SK-N-SH (cell line): Measurements from ENCODE around the gene MPHOSPH8. TPM values are rescaled to one million over a fixed set of nuclear protein-coding genes. Genes with fewer than 3 reads are reported as not detected.

Experiments
- CTCF ChIA-PET: fragments of 300-600, 350-600 bp; formaldehyde crosslinking; extraction: SDS; loops from one replicate; lab custom pipeline; 2021; lab: Yijun Ruan, JAX
- POLR2A ChIA-PET: fragments of 350-600 bp; sonication (Branson Sonifier 250); formaldehyde crosslinking; extraction: SDS; loops from one replicate; lab custom pipeline; 2020; ENCODE audit warnings: antibody characterized with exemption, inconsistent platforms; lab: Yijun Ruan, JAX
- DNase-seq: peaks from one replicate; pipeline ENCODE4 v3.0.0; 2012
- H2AFZ ChIP-seq: fragments of 200-600 bp; sonication (generic); 2 replicates; pipeline ENCODE4 v1.8.1; 2016; ENCODE audit warnings: antibody characterized with exemption, mild to moderate bottlenecking, low read depth
- H3F3A ChIP-seq: fragments of 200-600 bp; sonication (generic); replicated peaks from 2 replicates; pipeline ENCODE3; 2016; ENCODE audit warnings: antibody characterized with exemption, mild to moderate bottlenecking; ENCODE audit not compliant: insufficient read depth
- H3K27ac ChIP-seq, 2 experiments: fragments of 200-500 bp in 1 of 2; fragments of 200-600 bp in 1 of 2; sonication (Bioruptor generic) in 1 of 2; sonication (generic), shearing (Covaris generic) in 1 of 2; 2 replicates each; pipeline versions ENCODE4 v1.5.1 to v1.6.1; 2014 to 2016; ENCODE audit warnings: low read depth in 2 of 2, inconsistent platforms in 1 of 2, low read length in 1 of 2, mild to moderate bottlenecking in 1 of 2, mixed read lengths in 1 of 2
- H3K27me3 ChIP-seq: fragments of 200-600 bp; sonication (generic), shearing (Covaris generic); 2 replicates; pipeline ENCODE4 v1.6.1; 2016; ENCODE audit warnings: mixed run types; ENCODE audit not compliant: insufficient read depth
- H3K36me3 ChIP-seq, 2 experiments: fragments of 200-500 bp in 1 of 2; fragments of 200-600 bp in 1 of 2; sonication (Bioruptor generic) in 1 of 2; sonication (generic) in 1 of 2; replicated peaks in 1 of 2; 2 replicates each; pipeline versions ENCODE3 to v1.5.1; 2014 to 2016; ENCODE audit warnings: low read length in 1 of 2, mild to moderate bottlenecking in 1 of 2; ENCODE audit not compliant: insufficient read depth in 2 of 2, control insufficient read depth in 1 of 2
- H3K4me1 ChIP-seq, 2 experiments: fragments of 200-500 bp in 1 of 2; fragments of 200-600 bp in 1 of 2; sonication (Bioruptor generic) in 1 of 2; sonication (generic), shearing (Covaris generic) in 1 of 2; 2 replicates each; pipeline versions ENCODE4 v1.5.1 to v1.6.1; 2014 to 2016; ENCODE audit warnings: low read depth in 1 of 2, low read length in 1 of 2, mixed run types in 1 of 2; ENCODE audit not compliant: insufficient read depth in 2 of 2, control insufficient read depth in 1 of 2
- H3K4me2 ChIP-seq: fragments of 200-600 bp; sonication (generic), shearing (Covaris generic); 2 replicates; pipeline ENCODE4 v1.6.1; 2017; ENCODE audit warnings: mixed run types
- H3K4me3 ChIP-seq, 2 experiments: fragments of 200-500 bp in 1 of 2; fragments of 200-600 bp in 1 of 2; sonication (Bioruptor generic) in 1 of 2; sonication (generic), shearing (Covaris generic) in 1 of 2; 2 replicates each; pipeline versions ENCODE4 v1.5.1 to v1.8.1; 2014 to 2016; ENCODE audit warnings: low read depth in 2 of 2, inconsistent platforms in 1 of 2, low read length in 1 of 2, mild to moderate bottlenecking in 1 of 2, mixed read lengths in 1 of 2, moderate library complexity in 1 of 2
- H3K79me2 ChIP-seq: fragments of 200-600 bp; sonication (generic); 2 replicates; pipeline ENCODE4 v1.8.1; 2017; ENCODE audit warnings: mild to moderate bottlenecking; ENCODE audit not compliant: insufficient read depth
- H3K9ac ChIP-seq: fragments of 200-600 bp; sonication (generic); 2 replicates; pipeline ENCODE4 v1.6.1; 2017; ENCODE audit warnings: mixed run types
- H3K9me2 ChIP-seq: fragments of 200-600 bp; sonication (generic); 2 replicates; pipeline ENCODE4 v1.6.1; 2017; ENCODE audit warnings: mixed run types
- H3K9me3 ChIP-seq: fragments of 200-600 bp; sonication (generic); 2 replicates; pipeline ENCODE4 v1.6.1; 2017; ENCODE audit warnings: mixed run types, mild to moderate bottlenecking, moderate library complexity
- H4K20me1 ChIP-seq: fragments of 200-600 bp; sonication (generic); 2 replicates; pipeline ENCODE4 v1.6.1; 2017; ENCODE audit warnings: mild to moderate bottlenecking, mixed run types; ENCODE audit not compliant: insufficient read depth
- GABPA ChIP-seq: IDR thresholded peaks from 2 replicates; pipeline ENCODE4 v1.4.0; 2012; ENCODE audit warnings: low read depth, mild to moderate bottlenecking
- NRF1 ChIP-seq: IDR thresholded peaks from 2 replicates; pipeline ENCODE4 v1.6.1; 2012; ENCODE audit warnings: low read depth, mild to moderate bottlenecking, low read length
- PBX3 ChIP-seq: IDR thresholded peaks from 2 replicates; pipeline ENCODE4; 2012
- POLR2AphosphoS5 ChIP-seq: IDR thresholded peaks from 2 replicates; pipeline ENCODE4 v1.6.1; 2012; ENCODE audit warnings: low read depth, low read length
- RCOR1 ChIP-seq: fragments of 150-350 bp; IDR thresholded peaks from 2 replicates; pipeline ENCODE4 v1.6.1; 2017; ENCODE audit warnings: antibody characterized with exemption, low read length
- REST ChIP-seq: IDR thresholded peaks from 2 replicates; pipeline ENCODE4 v1.6.1; 2012; ENCODE audit warnings: mild to moderate bottlenecking, low read depth, low read length, moderate library complexity
- SMC3 ChIP-seq: IDR thresholded peaks from 2 replicates; pipeline ENCODE4 v1.6.1; 2012; ENCODE audit warnings: low read depth, low read length, improper control_type of control experiment
- TAF1 ChIP-seq: IDR thresholded peaks from 2 replicates; pipeline ENCODE4 v1.6.1; 2012; ENCODE audit warnings: low read depth, mild to moderate bottlenecking, low read length, moderate library complexity, borderline replicate concordance
- WGBS: methylation state at CpG from one replicate; pipeline ENCODE4 v1.1.6; 2017; ENCODE audit warnings: low lambda C conversion rate; 5-methylcytosine and 5-hydroxymethylcytosine counted together
- polyA plus RNA-seq, 3 experiments: library from polyadenylated mRNA; depleted of rRNA; stranded (reverse); fragments of >200 nt; gene quantifications; 2 replicates each; pipeline ENCODE4 v1.2.3, GENCODE V29; 2012

The MPHOSPH8 gene
- polyA plus RNA-seq, 1 of the 3 experiments (the other 2 are of a cell fraction) = 11.1 TPM

GRCh38 chr13:19664481-19665230 is 31.2 kb downstream of the MPHOSPH8 start:
- Histone ChIP-seq H3K27me3 (no peaks in the 10 kb centered on the region), H2AFZ (no peak overlapping the region), H3K4me3 (no peak overlapping the region), H3K9me2 (no peaks in the 10 kb centered on the region), H3K79me2 (no peaks in the 10 kb centered on the region), H3K4me1 (peaks cover 0 to 7% of the 10 kb centered on the region in 2 experiments; a peak in 1 of 4 replicates), H3K36me3 (peaks cover 47 to 53% of the 10 kb centered on the region in 2 experiments), H3F3A (peaks cover 8% of the 10 kb centered on the region), H4K20me1 (no peaks in the 10 kb centered on the region), H3K4me2 (no peak overlapping the region), H3K9me3 (no peaks in the 10 kb centered on the region), H3K27ac (no peak overlapping the region), H3K9ac (no peak overlapping the region)
- ChIA-PET POLR2A (no interaction called here), CTCF (no interaction called here)
- WGBS = 94% methylated on average over 13 of the region's 14 CpGs
- TF ChIP-seq NRF1 (no peak), PBX3 (no peak), SMC3 (no peak), RCOR1 (no peak), POLR2AphosphoS5 (no peak), TAF1 (no peak), GABPA (no peak), REST (no peak)
- DNase-seq = no peak

- Histone ChIP-seq H3K4me3 (no peak overlapping the region), H3K4me2 (no peak overlapping the region), H4K20me1 (no peaks in the 10 kb centered on the region), H3K36me3 (peaks cover 54 to 55% of the 10 kb centered on the region in 2 experiments), H3F3A (peaks cover 7% of the 10 kb centered on the region), H3K79me2 (no peaks in the 10 kb centered on the region), H3K9ac (no peak overlapping the region), H3K27me3 (no peaks in the 10 kb centered on the region)
- peak; percentile 38 for DNase-seq
- TF ChIP-seq POLR2AphosphoS5 (peak; percentile 47; the same call in 1 of the 2 replicates), RCOR1 (no peak)
- TF ChIP-seq, all 33 proteins: peak for 1
- WGBS = 91% methylated on average over 3 of the region's 14 CpGs
- peaks cover 0 to 10% of the 10 kb centered on the region in 2 experiments; a peak in 1 of 4 replicates for H3K4me1 ChIP-seq
- POLR2A ChIA-PET = no interaction called here
- no peaks in the 10 kb centered on the region for H3K9me2 ChIP-seq
- no peaks in the 10 kb centered on the region for H3K9me3 ChIP-seq
- peak overlapping the region in 1 of 2 experiments; percentile 8; a peak in 1 of 4 replicates for H3K27ac ChIP-seq
- CTCF ChIA-PET = no interaction called here
- no peak overlapping the region for H2AFZ ChIP-seq
These were observed 32.0 kb downstream of the MPHOSPH8 start for GRCh38 chr13:19665427-19665859.
